Measurements from ENCODE around the gene ACP2.
"Not testable (repeated sequence)": the region's sequence is repeated elsewhere in the genome, so short reads cannot be mapped to it uniquely, and the experiment has no call there.

ACP2 gene

DNA sequence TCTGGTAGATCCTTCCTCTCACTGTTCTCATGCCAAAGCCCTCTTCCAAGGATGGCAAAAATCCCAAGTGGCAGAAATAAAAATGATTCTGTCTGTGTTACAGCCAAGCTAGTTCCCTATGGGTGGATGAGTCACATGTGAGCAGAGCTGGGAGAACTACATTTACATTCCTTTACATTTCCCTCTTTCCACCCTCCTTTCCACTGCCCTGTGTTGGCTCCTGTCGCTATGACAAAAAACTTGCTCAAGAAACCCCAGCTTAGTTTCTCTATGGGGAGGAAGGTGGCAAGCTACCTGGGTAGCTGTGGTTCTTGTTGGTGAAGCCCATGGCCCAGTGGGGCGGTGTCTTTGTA, 44.0 kb downstream of the ACP2 start:
- DNase-seq (ENCODE audit: low read depth in 2 of 2) = no peak

GRCh38 chr11:47202576-47202975, 46.0 kb downstream of the ACP2 start:
- DNase-seq (ENCODE audit: low read depth in 2 of 2) = no peak

- no peak for DNase-seq (ENCODE audit: low read depth in 2 of 2)
Measured at GRCh38 chr11:47201015-47201414, 47.6 kb downstream of the ACP2 start.

DNA sequence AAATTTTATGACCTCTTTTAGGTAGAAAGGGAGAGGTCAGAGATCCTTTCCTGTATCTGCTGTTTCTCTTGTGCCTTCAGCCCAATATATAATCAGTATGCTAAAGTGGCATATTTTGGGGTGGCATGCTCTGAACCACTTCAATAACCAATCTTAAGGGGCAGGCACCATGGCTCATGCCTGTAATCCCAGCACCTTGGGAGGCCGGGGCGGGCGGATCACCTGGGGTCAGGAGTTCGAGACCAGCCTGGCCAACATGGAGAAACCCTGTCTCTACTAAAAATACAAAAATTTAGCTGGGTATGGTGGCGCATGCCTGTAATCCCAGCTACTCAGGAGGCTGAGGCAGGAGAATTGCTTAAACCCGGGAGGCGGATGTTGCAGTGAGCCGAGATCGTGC, 50.5 kb downstream of the ACP2 start:
- not testable (repeated sequence) for DNase-seq (ENCODE audit: low read depth in 2 of 2)

DNA sequence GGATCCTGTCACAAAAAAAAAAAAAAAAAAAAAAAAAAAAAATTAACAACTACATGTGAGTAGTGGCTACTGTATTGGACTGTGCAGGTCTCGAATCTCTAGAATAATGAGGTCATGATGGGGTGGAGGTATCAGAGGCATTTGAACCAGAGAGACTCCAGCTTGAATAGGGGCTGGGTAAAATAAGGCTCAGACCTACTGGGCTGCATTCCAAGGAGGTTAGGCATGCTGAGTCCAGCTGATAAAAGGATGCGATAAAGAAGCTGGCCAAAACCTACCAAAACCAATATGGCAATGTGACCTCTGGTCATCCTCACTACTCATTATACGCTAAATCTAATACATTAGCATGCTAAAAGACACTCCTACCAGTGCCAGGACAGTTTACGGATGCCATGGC, 56.5 kb downstream of the ACP2 start:
- DNase-seq (ENCODE audit: low read depth in 2 of 2) = no peak

GRCh38 chr11:47191137-47191536, 57.5 kb downstream of the ACP2 start:
- not testable (repeated sequence) for DNase-seq (ENCODE audit: low read depth in 2 of 2)
